HepG2 (cell line): ENCODE data around the gene TPRG1L. TPM values are rescaled to one million over a fixed set of nuclear protein-coding genes. Genes with fewer than 3 reads are reported as not detected.

ENCODE experiments used
- ARID5B ChIP-seq: IDR thresholded peaks from 2 replicates; pipeline ENCODE4 v1.4.0; 2020; ENCODE audit warnings: mild to moderate bottlenecking, missing genetic modification reagents
- ARNTL ChIP-seq: sonication (generic); formaldehyde crosslinking; IDR thresholded peaks from 2 replicates; pipeline ENCODE4 v1.4.0; 2020; ENCODE audit warnings: mild to moderate bottlenecking, missing genetic modification reagents
- ESRRA ChIP-seq: sonication (generic); formaldehyde crosslinking; IDR thresholded peaks from 2 replicates; pipeline ENCODE4 v1.5.1; 2020; ENCODE audit warnings: mild to moderate bottlenecking, low read depth, missing genetic modification reagents
- GZF1 ChIP-seq: sonication (generic); formaldehyde crosslinking; IDR thresholded peaks from 2 replicates; pipeline ENCODE4 v1.5.1; 2020; ENCODE audit warnings: mild to moderate bottlenecking, missing genetic modification reagents
- MIXL1 ChIP-seq: IDR thresholded peaks from 2 replicates; pipeline ENCODE4 v1.6.1; 2016
- POLR2AphosphoS5 ChIP-seq: IDR thresholded peaks from 2 replicates; pipeline ENCODE4 v1.6.1; 2012; ENCODE audit warnings: low read depth, low read length
- POLR2G ChIP-seq: fragments of 200-400 bp; formaldehyde crosslinking; IDR thresholded peaks from 2 replicates; pipeline ENCODE4 v1.6.1; 2018; ENCODE audit warnings: mild to moderate bottlenecking, low read depth, low read length, moderate library complexity
- SMYD3 ChIP-seq: sonication (generic); formaldehyde crosslinking; IDR thresholded peaks from 2 replicates; pipeline ENCODE4 v1.8.1; 2023; ENCODE audit warnings: mild to moderate bottlenecking, missing genetic modification reagents
- SNAI1 ChIP-seq: sonication (generic); formaldehyde crosslinking; IDR thresholded peaks from 2 replicates; pipeline ENCODE4 v1.5.0; 2020; ENCODE audit warnings: mild to moderate bottlenecking, missing genetic modification reagents, borderline replicate concordance
- SP2 ChIP-seq: sonication (generic); formaldehyde crosslinking; IDR thresholded peaks from 2 replicates; pipeline ENCODE4 v1.5.1; 2020; ENCODE audit warnings: mild to moderate bottlenecking, missing genetic modification reagents
- TBX3 ChIP-seq: fragments of 450-650 bp; IDR thresholded peaks from 2 replicates; pipeline ENCODE4 v1.6.1; 2017; ENCODE audit warnings: antibody characterized with exemption, mild to moderate bottlenecking, inconsistent platforms, borderline replicate concordance
- WIZ ChIP-seq: sonication (generic); formaldehyde crosslinking; IDR thresholded peaks from 2 replicates; pipeline ENCODE4 v1.5.1; 2020; ENCODE audit warnings: mild to moderate bottlenecking, missing genetic modification reagents
- XRCC5 ChIP-seq: fragments of 200-400 bp; formaldehyde crosslinking; optimal IDR thresholded peaks from 2 replicates; pipeline ENCODE3; 2017; ENCODE audit warnings: mild to moderate bottlenecking, low read length
- ZFX ChIP-seq: sonication (generic); formaldehyde crosslinking; IDR thresholded peaks from 2 replicates; pipeline ENCODE4 v1.4.0; 2020; ENCODE audit warnings: mild to moderate bottlenecking, low read depth, missing genetic modification reagents, moderate library complexity
- ZIK1 ChIP-seq: sonication (generic); formaldehyde crosslinking; IDR thresholded peaks from 2 replicates; pipeline ENCODE4 v1.5.0; 2020; ENCODE audit warnings: mild to moderate bottlenecking, low read depth, missing genetic modification reagents, borderline replicate concordance
- ZNF10 ChIP-seq: sonication (generic); formaldehyde crosslinking; IDR thresholded peaks from 2 replicates; pipeline ENCODE4 v1.4.0; 2020; ENCODE audit warnings: mild to moderate bottlenecking, low read depth, missing genetic modification reagents, borderline replicate concordance
- ZNF136 ChIP-seq: sonication (generic); formaldehyde crosslinking; IDR thresholded peaks from 2 replicates; pipeline ENCODE4 v1.8.1; 2022; ENCODE audit warnings: low read depth, mild to moderate bottlenecking, moderate library complexity, missing genetic modification reagents
- ZNF33B ChIP-seq: sonication (generic); formaldehyde crosslinking; IDR thresholded peaks from 2 replicates; pipeline ENCODE4 v1.5.1; 2020; ENCODE audit warnings: mild to moderate bottlenecking, missing genetic modification reagents
- ZNF451 ChIP-seq: sonication (generic); formaldehyde crosslinking; IDR thresholded peaks from 2 replicates; pipeline ENCODE4 v1.5.0; 2020; ENCODE audit warnings: mild to moderate bottlenecking, missing genetic modification reagents
- ZNF619 ChIP-seq: sonication (generic); formaldehyde crosslinking; IDR thresholded peaks from 2 replicates; pipeline ENCODE4 v1.4.0; 2020; ENCODE audit warnings: mild to moderate bottlenecking, missing genetic modification reagents
- ZNF709 ChIP-seq: sonication (generic); formaldehyde crosslinking; IDR thresholded peaks from 2 replicates; pipeline ENCODE4 v1.5.0; 2020; ENCODE audit warnings: mild to moderate bottlenecking, missing genetic modification reagents
- polyA plus RNA-seq, 8 experiments: library from polyadenylated mRNA; depleted of rRNA in 3 of 8; stranded (reverse) in 7 of 8; unstranded in 1 of 8; fragments of >200 nt; fragmentation: Illumina TruSeq in 4 of 8; extraction: Trizol in 4 of 8; gene quantifications; 2 replicates each; pipeline versions ENCODE4 v1.2.1 to v1.2.3, GENCODE V29; 2011 to 2016; ENCODE audit warnings: low read depth in 4 of 8, missing spikeins in 1 of 8, mixed read lengths in 1 of 8; ENCODE audit not compliant: insufficient read depth in 1 of 8
- total RNA-seq, 5 experiments: library from RNA; depleted of rRNA; stranded (reverse); fragments of >200 nt; fragmentation: Illumina TruSeq; extraction: Trizol; gene quantifications; 2 replicates each; pipeline ENCODE4 v1.2.3, GENCODE V29; 2016; ENCODE audit warnings: low read depth in 1 of 5
- TF ChIP-seq, protein P1 (sequence below): sonication (generic); formaldehyde crosslinking; IDR thresholded peaks from 2 replicates; pipeline ENCODE4 v1.8.0; 2023; ENCODE audit warnings: mild to moderate bottlenecking, missing genetic modification reagents

Gene TPRG1L
- total and polyA plus RNA-seq, 2 of the 13 experiments (the other 11 are each of a cell fraction or from before 2014, with no cell fraction given), result 21.3 to 37.4 TPM

- TF ChIP-seq ZIK1 (CRISPR knock-in tag) (peak; percentile 49; the same call in 1 of the 2 replicates), MIXL1 (CRISPR knock-in tag) (no peak), ZNF619 (CRISPR knock-in tag) (0 out of 2 replicates have a peak, but pooled peaks have one; percentile 79), GZF1 (CRISPR knock-in tag) (peak; percentile 97), ZNF136 (CRISPR knock-in tag) (peak; percentile 88; the same call in 1 of the 2 replicates), SNAI1 (CRISPR knock-in tag) (0 out of 2 replicates have a peak, but pooled peaks have one; percentile 65), ARNTL (CRISPR knock-in tag) (peak; percentile 42), WIZ (no peak), ZNF709 (CRISPR knock-in tag) (peak; percentile 28; the same call in 1 of the 2 replicates), POLR2G (peak; percentile 76), SMYD3 (CRISPR knock-in tag) (no peak), ZFX (peak; percentile 73), ZNF33B (CRISPR knock-in tag) (0 out of 2 replicates have a peak, but pooled peaks have one; percentile 58), ZNF10 (no peak), XRCC5 (peak; percentile 26), TBX3 (no peak), ARID5B (0 out of 2 replicates have a peak, but pooled peaks have one; percentile 45), ZNF451 (CRISPR knock-in tag) (peak; percentile 91), POLR2AphosphoS5 (peak; percentile 55; the same call in 1 of the 2 replicates), ESRRA (CRISPR knock-in tag) (0 out of 2 replicates have a peak, but pooled peaks have one; percentile 48), SP2 (CRISPR knock-in tag) (0 out of 2 replicates have a peak, but pooled peaks have one; percentile 30)
- TF ChIP-seq, protein P1, sequence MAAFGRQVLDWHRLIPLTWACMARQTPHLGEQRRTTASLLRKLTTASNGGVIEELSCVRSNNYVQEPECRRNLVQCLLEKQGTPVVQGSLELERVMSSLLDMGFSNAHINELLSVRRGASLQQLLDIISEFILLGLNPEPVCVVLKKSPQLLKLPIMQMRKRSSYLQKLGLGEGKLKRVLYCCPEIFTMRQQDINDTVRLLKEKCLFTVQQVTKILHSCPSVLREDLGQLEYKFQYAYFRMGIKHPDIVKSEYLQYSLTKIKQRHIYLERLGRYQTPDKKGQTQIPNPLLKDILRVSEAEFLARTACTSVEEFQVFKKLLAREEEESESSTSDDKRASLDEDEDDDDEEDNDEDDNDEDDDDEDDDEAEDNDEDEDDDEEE (CRISPR knock-in tag), result no peak
Measured at GRCh38 chr1:3625151-3625907, 514 bp downstream of the TPRG1L start (continued).
